AG04449 (cell line): Measurements from ENCODE around the gene HDGFL1.

Experiments used
- CTCF ChIA-PET: fragments of 350-600 bp; formaldehyde crosslinking; extraction: SDS; loops from one replicate; lab custom pipeline; 2021; ENCODE audit warnings: antibody characterized with exemption; lab: Yijun Ruan, JAX
- POLR2A ChIA-PET: fragments of 400-600, 350-600 bp; formaldehyde crosslinking; extraction: SDS; loops from one replicate; lab custom pipeline; 2020; ENCODE audit warnings: antibody characterized with exemption, inconsistent platforms; lab: Yijun Ruan, JAX
- DNase-seq: peaks from one replicate; pipeline ENCODE4 v3.0.0-alpha.2; 2010; ENCODE audit warnings: low read depth, low spot score
- H3K4me3 ChIP-seq: 2 replicates; pipeline ENCODE4 v1.5.1; 2011; ENCODE audit warnings: low read depth, mild to moderate bottlenecking, control low read depth, low read length
- TF ChIP-seq, protein P1 (sequence below): IDR thresholded peaks from one replicate; pipeline ENCODE4 v1.5.1; 2011; ENCODE audit warnings: mild to moderate bottlenecking, moderate library complexity, low read length, control low read depth, inconsistent platforms; ENCODE audit not compliant: insufficient read depth; ENCODE audit errors: missing control alignments

Gene HDGFL1

DNA sequence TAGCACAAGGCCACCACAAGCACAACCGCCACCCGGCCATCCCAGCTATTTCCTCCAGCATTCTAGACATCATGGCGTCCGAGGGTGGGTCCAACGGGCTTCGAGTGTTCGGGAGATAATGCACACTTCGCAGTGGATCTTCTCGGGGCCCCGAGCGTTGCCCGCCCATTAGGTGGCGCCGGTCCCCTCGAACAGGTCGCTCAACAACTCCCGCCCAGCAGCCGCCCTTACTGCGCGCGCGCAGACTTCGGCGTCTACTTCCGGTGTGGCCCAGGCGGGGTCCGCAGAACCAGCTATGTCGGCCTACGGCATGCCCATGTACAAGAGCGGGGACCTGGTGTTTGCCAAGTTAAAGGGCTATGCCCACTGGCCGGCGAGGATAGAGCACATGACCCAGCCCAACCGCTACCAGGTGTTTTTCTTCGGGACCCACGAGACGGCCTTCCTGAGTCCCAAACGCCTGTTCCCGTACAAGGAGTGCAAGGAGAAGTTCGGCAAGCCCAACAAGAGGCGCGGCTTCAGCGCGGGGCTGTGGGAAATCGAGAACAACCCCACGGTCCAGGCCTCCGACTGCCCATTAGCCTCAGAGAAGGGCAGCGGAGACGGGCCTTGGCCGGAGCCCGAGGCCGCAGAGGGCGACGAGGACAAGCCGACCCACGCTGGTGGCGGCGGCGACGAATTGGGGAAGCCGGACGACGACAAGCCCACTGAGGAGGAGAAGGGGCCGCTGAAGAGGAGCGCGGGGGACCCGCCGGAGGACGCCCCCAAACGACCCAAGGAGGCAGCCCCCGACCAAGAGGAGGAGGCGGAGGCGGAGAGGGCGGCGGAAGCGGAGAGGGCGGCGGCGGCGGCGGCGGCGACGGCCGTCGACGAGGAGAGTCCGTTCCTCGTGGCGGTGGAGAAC is at the start of gene HDGFL1:
Gene HDGFL1 (plus strand): TSS at position 286 of the 904 bp plus-strand sequence. CDS start 10 bp downstream, at position 296.
- ChIA-PET POLR2A (no interaction called here), CTCF (no interaction called here)
- DNase-seq: no peak
- TF ChIP-seq, protein P1, sequence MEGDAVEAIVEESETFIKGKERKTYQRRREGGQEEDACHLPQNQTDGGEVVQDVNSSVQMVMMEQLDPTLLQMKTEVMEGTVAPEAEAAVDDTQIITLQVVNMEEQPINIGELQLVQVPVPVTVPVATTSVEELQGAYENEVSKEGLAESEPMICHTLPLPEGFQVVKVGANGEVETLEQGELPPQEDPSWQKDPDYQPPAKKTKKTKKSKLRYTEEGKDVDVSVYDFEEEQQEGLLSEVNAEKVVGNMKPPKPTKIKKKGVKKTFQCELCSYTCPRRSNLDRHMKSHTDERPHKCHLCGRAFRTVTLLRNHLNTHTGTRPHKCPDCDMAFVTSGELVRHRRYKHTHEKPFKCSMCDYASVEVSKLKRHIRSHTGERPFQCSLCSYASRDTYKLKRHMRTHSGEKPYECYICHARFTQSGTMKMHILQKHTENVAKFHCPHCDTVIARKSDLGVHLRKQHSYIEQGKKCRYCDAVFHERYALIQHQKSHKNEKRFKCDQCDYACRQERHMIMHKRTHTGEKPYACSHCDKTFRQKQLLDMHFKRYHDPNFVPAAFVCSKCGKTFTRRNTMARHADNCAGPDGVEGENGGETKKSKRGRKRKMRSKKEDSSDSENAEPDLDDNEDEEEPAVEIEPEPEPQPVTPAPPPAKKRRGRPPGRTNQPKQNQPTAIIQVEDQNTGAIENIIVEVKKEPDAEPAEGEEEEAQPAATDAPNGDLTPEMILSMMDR: no peak
- H3K4me3 ChIP-seq: no peak within 1 kb of the TSS

DNA sequence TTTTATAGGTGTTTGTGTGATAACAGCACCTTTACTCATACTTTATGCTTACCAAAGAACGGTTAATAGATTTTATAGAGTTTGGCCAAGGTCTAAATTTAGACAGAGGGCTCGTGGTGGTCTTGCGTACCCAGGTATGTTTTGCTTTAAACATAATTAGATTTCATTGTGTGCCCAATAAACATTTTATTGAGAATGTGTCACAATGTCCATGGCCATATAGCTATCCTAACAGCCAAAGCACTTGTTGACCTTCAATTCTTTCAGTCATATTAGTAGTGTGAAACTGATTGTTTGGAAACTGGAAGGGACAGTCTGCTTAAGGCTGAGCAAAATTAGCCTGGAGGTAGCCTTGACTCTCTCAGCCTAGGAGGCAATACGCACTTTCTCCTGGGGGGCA is 48.3 kb upstream of the HDGFL1 start:
- no peak overlapping the region for H3K4me3 ChIP-seq
- no peak for DNase-seq
- ChIA-PET CTCF (no interaction called here), POLR2A (no interaction called here)
- TF ChIP-seq, protein P1: no peak

DNA sequence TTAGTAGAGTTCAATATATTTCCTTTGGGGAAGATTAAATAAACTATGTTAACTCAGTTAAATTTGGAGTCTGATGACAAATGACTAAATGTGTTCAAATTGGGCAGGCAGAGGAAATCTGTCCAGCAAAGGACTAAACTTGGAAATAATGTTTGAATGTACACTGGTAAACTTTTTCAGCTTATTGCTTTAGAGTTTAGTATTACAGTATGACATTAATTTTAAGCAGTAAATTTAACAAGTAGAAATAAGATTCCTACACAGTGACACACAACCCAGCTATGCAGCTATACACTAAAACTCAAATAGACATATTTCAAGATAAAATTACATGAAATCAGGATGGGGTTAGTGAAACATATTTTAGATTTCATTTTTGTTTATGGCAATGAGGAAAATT is 42.6 kb upstream of the HDGFL1 start:
- TF ChIP-seq, protein P1: no peak
- CTCF ChIA-PET: interaction anchor here (0.6 to 1.1 kb wide), 2 partner anchors 13 to 210 kb away, joined by 3 read pairs; no protein-coding TSS in a partner anchor
- DNase-seq: no peak
- no peak overlapping the region for H3K4me3 ChIP-seq
- POLR2A ChIA-PET: no interaction called here

DNA sequence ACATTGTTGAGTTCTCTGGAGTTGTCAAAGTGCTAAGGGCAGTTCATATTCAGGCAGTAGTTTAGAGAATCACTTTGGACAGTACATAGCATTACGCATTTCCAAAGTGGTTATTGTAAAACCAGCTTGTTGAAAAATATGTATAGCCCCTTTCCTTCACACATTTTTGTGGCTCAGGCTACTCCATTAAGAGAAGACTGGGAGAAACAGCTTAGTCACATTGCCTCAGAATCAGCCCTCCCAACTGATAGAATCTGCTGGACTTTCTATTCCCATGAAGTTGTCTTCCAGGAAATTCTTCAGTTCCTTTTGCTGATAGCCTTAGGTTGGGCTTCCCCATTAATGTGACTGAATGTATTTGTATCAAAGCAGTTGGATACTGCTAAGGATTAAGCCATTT is 39.5 kb upstream of the HDGFL1 start:
- CTCF ChIA-PET: no interaction called here
- TF ChIP-seq, protein P1: no peak
- POLR2A ChIA-PET: no interaction called here
- H3K4me3 ChIP-seq: no peak overlapping the region
- DNase-seq: no peak

DNA sequence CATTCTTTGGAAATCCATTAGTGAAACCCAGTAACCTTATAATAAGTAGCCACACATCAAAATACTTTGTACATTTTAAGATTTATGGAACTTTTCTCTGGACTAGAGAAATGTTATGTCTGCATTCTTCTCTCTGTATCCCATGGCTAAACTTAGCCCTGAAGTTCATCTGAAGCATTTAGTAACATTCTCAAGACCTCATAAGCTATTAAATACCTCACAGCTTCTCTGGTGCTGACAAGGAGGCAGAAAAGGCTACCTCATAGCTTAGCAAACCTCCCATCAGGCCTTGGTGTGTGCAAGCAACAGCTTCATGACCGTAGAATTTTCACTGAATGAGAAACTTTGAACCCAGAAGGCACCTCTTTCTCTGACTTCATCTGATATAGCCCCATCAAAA is 38.9 kb upstream of the HDGFL1 start:
- peak; percentile 38 for DNase-seq
- ChIA-PET POLR2A (no interaction called here), CTCF (no interaction called here)
- no peak overlapping the region for H3K4me3 ChIP-seq
- TF ChIP-seq, protein P1: no peak

DNA sequence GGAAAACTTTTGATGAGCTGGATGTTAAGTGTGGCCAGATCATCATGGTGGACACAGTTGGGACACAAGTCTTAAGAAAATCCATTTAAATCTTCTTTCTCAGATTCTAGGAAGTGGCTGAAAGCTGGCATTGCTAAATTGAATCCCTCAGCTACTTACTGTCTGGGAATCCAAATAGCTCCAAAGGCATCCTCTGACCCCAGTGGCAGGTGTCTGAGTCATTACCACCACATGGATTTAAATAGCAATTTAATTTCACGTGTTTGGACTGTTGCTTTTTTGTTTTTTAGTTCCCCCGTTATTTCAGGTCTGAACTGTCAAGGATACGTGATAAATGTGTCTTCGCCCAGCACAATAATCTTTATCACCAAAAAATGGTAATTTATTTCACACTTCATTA is 33.2 kb upstream of the HDGFL1 start:
- no peak overlapping the region for H3K4me3 ChIP-seq
- TF ChIP-seq, protein P1: no peak
- CTCF ChIA-PET: no interaction called here
- no peak for DNase-seq
- POLR2A ChIA-PET: no interaction called here
